Osteoblast (primary cell): ENCODE results near the gene PRRT3. TPM values are rescaled to one million over a fixed set of nuclear protein-coding genes. Genes with fewer than 3 reads are reported as not detected.

ENCODE experiments used
- DNase-seq: peaks from one replicate; pipeline ENCODE4 v3.0.0; 2011; ENCODE audit warnings: low spot score, mixed read lengths; ENCODE audit not compliant: insufficient read length; ENCODE audit errors: missing footprints
- H2AFZ ChIP-seq: 2 replicates; pipeline ENCODE4 v1.6.0; 2011; ENCODE audit warnings: mild to moderate bottlenecking, low read length
- H3K27ac ChIP-seq: 2 replicates; pipeline ENCODE4 v1.5.1; 2011; ENCODE audit warnings: mild to moderate bottlenecking, low read depth, low read length, moderate library complexity
- H3K27me3 ChIP-seq: 2 replicates; pipeline ENCODE4 v1.6.0; 2012; ENCODE audit warnings: mild to moderate bottlenecking, control low read depth, inconsistent platforms, low read length, moderate library complexity; ENCODE audit not compliant: insufficient read depth
- H3K36me3 ChIP-seq: 2 replicates; pipeline ENCODE4 v1.5.1; 2011; ENCODE audit warnings: mild to moderate bottlenecking, low read length, control low read depth, moderate library complexity; ENCODE audit not compliant: insufficient read depth
- H3K4me1 ChIP-seq: 2 replicates; pipeline ENCODE4 v1.5.1; 2011; ENCODE audit warnings: mild to moderate bottlenecking, low read length, control low read depth, moderate library complexity; ENCODE audit not compliant: insufficient read depth
- H3K4me2 ChIP-seq: 2 replicates; pipeline ENCODE4 v1.6.0; 2011; ENCODE audit warnings: mild to moderate bottlenecking, low read length; ENCODE audit not compliant: insufficient read depth
- H3K4me3 ChIP-seq: fragments of 200-600 bp; sonication (generic); 3 replicates; pipeline ENCODE4 v1.5.1; 2012; ENCODE audit warnings: mild to moderate bottlenecking, low read length, inconsistent platforms; ENCODE audit not compliant: insufficient read depth
- H3K79me2 ChIP-seq: 2 replicates; pipeline ENCODE4 v1.6.0; 2012; ENCODE audit warnings: mild to moderate bottlenecking, low read length, control low read depth, inconsistent platforms; ENCODE audit not compliant: insufficient read depth
- H3K9me3 ChIP-seq: 2 replicates; pipeline ENCODE4 v1.5.1; 2011; ENCODE audit warnings: low read depth, low read length, control low read depth
- H4K20me1 ChIP-seq: 2 replicates; pipeline ENCODE4 v1.6.0; 2012; ENCODE audit warnings: mild to moderate bottlenecking, low read length, control low read depth; ENCODE audit not compliant: insufficient read depth
- CTCF ChIP-seq: IDR thresholded peaks from 2 replicates; pipeline ENCODE4 v1.5.1; 2011; ENCODE audit warnings: mild to moderate bottlenecking, low read depth, low read length, moderate library complexity; ENCODE audit errors: extremely low read depth
- total RNA-seq: library from RNA; depleted of rRNA; stranded (reverse); fragments of >200 nt; gene quantifications from 2 replicates; pipeline ENCODE4 v1.2.3, GENCODE V29; 2012

Gene PRRT3
- total RNA-seq, 1 donor, result 4.3 TPM

- Histone ChIP-seq H3K79me2 (no peaks in the 10 kb centered on the region), H3K36me3 (peaks cover 57% of the 10 kb centered on the region), H2AFZ (no peak overlapping the region), H3K9me3 (no peaks in the 10 kb centered on the region), H3K4me3 (no peak overlapping the region), H4K20me1 (no peaks in the 10 kb centered on the region), H3K4me2 (no peak overlapping the region), H3K27me3 (no peaks in the 10 kb centered on the region), H3K4me1 (peaks cover 23% of the 10 kb centered on the region), H3K27ac (peak overlapping the region; percentile 77)
- TF ChIP-seq CTCF, result no peak
- DNase-seq, result no peak
Observed at GRCh38 chr3:9969632-9970019, 17.4 kb upstream of the PRRT3 start.

DNA sequence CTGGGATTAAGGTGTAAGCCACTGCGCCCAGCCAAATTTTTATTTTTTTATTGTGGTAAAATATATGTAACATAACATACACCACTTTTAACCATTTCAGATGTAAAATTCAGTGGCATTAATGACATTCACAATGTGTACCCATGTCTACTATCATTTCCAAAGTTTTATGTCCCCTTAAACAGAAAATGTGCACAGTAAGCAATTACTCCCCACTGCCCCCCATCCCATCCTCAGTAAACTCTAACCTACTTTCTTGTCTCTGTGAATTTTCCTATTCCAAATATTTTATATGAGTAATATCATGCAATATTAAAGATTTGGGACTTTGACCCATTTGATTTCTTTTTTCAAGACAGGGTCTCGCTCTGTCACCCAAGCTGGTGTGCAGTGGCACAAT is 14.6 kb upstream of the PRRT3 start:
- Histone ChIP-seq H3K27me3 (no peaks in the 10 kb centered on the region), H3K9me3 (no peaks in the 10 kb centered on the region), H3K4me2 (no peak overlapping the region), H3K36me3 (peaks cover 33% of the 10 kb centered on the region), H3K4me1 (peaks cover 23% of the 10 kb centered on the region), H4K20me1 (no peaks in the 10 kb centered on the region), H2AFZ (no peak overlapping the region), H3K79me2 (no peaks in the 10 kb centered on the region), H3K27ac (no peak overlapping the region), H3K4me3 (no peak overlapping the region)
- DNase-seq, result no peak
- no peak for TF ChIP-seq CTCF

- Histone ChIP-seq H3K4me1 (peaks cover 9% of the 10 kb centered on the region), H3K9me3 (no peaks in the 10 kb centered on the region), H3K79me2 (no peaks in the 10 kb centered on the region), H2AFZ (no peak overlapping the region), H3K4me3 (no peak overlapping the region), H3K27ac (no peak overlapping the region), H4K20me1 (no peaks in the 10 kb centered on the region), H3K4me2 (no peak overlapping the region), H3K27me3 (no peaks in the 10 kb centered on the region), H3K36me3 (peaks cover 27% of the 10 kb centered on the region)
- no peak for DNase-seq
- no peak for TF ChIP-seq CTCF
Observed at GRCh38 chr3:9965200-9965875, 13.1 kb upstream of the PRRT3 start.

- H2AFZ ChIP-seq, result no peak overlapping the region
- H4K20me1 ChIP-seq, result no peaks in the 10 kb centered on the region
- peaks cover 6% of the 10 kb centered on the region for H3K4me1 ChIP-seq
- H3K79me2 ChIP-seq, result no peaks in the 10 kb centered on the region
- no peaks in the 10 kb centered on the region for H3K9me3 ChIP-seq
- no peaks in the 10 kb centered on the region for H3K27me3 ChIP-seq
- H3K36me3 ChIP-seq, result no peaks in the 10 kb centered on the region
- no peak overlapping the region for H3K4me3 ChIP-seq
- no peak overlapping the region for H3K4me2 ChIP-seq
- TF ChIP-seq CTCF, result peak; percentile 35
- peak; percentile 75 for DNase-seq
- H3K27ac ChIP-seq, result no peak overlapping the region
Observed at GRCh38 chr3:9957214-9957613, 5.0 kb upstream of the PRRT3 start.
